Right lobe of liver (tissue), 6 donors: Measurements from ENCODE around the gene RGL2. TPM values are rescaled to one million over a fixed set of nuclear protein-coding genes. Genes with fewer than 3 reads are reported as not detected.

Experiments used
- ATAC-seq, 4 donors: fragments of 200-7000 bp; cut with Tn5 transposase; one replicate each; pipeline ENCODE4 v1.9.1; 2020; ENCODE audit warnings: mild to moderate bottlenecking in 4 of 4, moderate library complexity in 4 of 4
- DNase-seq, 3 donors: peaks; one replicate each; pipeline ENCODE4 v3.0.0-alpha.2; 2020
- H3K27ac ChIP-seq, 3 donors: fragments of 200-600 bp; one replicate each; pipeline ENCODE4 v1.8.0; 2022
- H3K27me3 ChIP-seq, 2 donors: fragments of 200-600 bp; one replicate each; pipeline ENCODE4 v1.8.0; 2022
- H3K36me3 ChIP-seq, 4 donors: fragments of 200-600 bp; sonication (generic) in 1 of 4; one replicate each; pipeline versions ENCODE4 v1.5.1 to v1.8.0; 2017 to 2022; ENCODE audit warnings: control low read depth in 1 of 4
- H3K4me1 ChIP-seq, 4 donors: fragments of 200-600 bp; sonication (generic) in 1 of 4; one replicate each; pipeline versions ENCODE4 v1.5.1 to v1.8.0; 2017 to 2022; ENCODE audit warnings: control low read depth in 1 of 4
- H3K4me3 ChIP-seq, 3 donors: fragments of 200-600 bp; one replicate each; pipeline ENCODE4 v1.8.0; 2022
- H3K9me3 ChIP-seq, 4 donors: fragments of 200-600 bp; sonication (generic) in 1 of 4; one replicate each; pipeline versions ENCODE4 v1.5.1 to v1.8.0; 2017 to 2022; ENCODE audit warnings: control low read depth in 1 of 4
- CTCF ChIP-seq, 4 donors: fragments of 200-600 bp in 3 of 4; fragments of 450-650 bp in 1 of 4; IDR thresholded peaks; one replicate each; pipeline versions ENCODE4 v1.5.1 to v1.8.0; 2016 to 2022; ENCODE audit warnings: antibody characterized with exemption in 4 of 4, mild to moderate bottlenecking in 2 of 4
- POLR2A ChIP-seq: fragments of 450-650 bp; IDR thresholded peaks from one replicate; pipeline ENCODE4 v1.6.1; 2017; ENCODE audit warnings: antibody characterized with exemption, mild to moderate bottlenecking
- WGBS: methylation state at CpG from one replicate; pipeline ENCODE4 v1.1.6; 2018; ENCODE audit warnings: low coverage, low lambda C conversion rate; ENCODE audit not compliant: insufficient coverage; ENCODE audit errors: missing lambda C conversion rate; 5-methylcytosine and 5-hydroxymethylcytosine counted together
- intact Hi-C, 2 donors: fragments of 100-400 bp; cut with DNase I; formaldehyde crosslinking; loops; one replicate each; pipeline versions ENCODE4 v1.11.2 to v1.14.1; 2022
- total RNA-seq, 6 experiments: library from RNA; depleted of rRNA in 2 of 6; stranded (reverse); fragments of >200 nt in 2 of 6; fragmentation: NEBNext Ultra II Directional in 3 of 6; extraction: Animal tissue kit (Norgen Biotek cat#: 25700) in 3 of 6; gene quantifications; one replicate each; pipeline versions ENCODE4 v1.1.0 to v1.2.4, GENCODE V29; 2016 to 2023
- donor health status: DM: no; HTN: yes; CAD: no.
- donor health status: DM: no; HTN: no; CAD: no.
- donor health status: DM: no; HTN: no; CAD: no.
- donor health status: DM: no; HTN: yes; CAD: no.
- donor health status: DM: no; HTN: yes; CAD: no.

The RGL2 gene
- total RNA-seq, 6 experiments from 2014 or later, result 15.1 to 30.6 (median 23.3) TPM

GRCh38 chr6:33317669-33318425 is 19.1 kb upstream of the RGL2 start, which contains the start of gene ZBTB22:
Gene ZBTB22 (minus strand): TSS chr6:33317744. CDS start chr6:33316916, 828 bp downstream.
- 2% methylated on average over 44 of the region's 44 CpGs for WGBS
- DNase-seq (peak; percentile 98 to 99 (median 98)), ATAC-seq (peak; percentile 58 to 84 (median 77))
- TF ChIP-seq POLR2A, result no peak
- no peak for TF ChIP-seq CTCF (IDR thresholded peaks at IDR 0.05)
- no peaks in the 10 kb centered on the region for H3K9me3 ChIP-seq
- H3K4me1 ChIP-seq, result peaks cover 0 to 52% (median 12%) of the 10 kb centered on the region in 4 donors
- peak within 1 kb of the TSS; percentile 49 to 52 (median 51) for H3K4me3 ChIP-seq
- H3K27me3 ChIP-seq, result no peaks in the 10 kb centered on the region
- intact Hi-C loops, result no loop called here
- H3K27ac ChIP-seq, result peak within 1 kb of the TSS; percentile 60 to 66 (median 63)
- peaks cover 0 to 24% (median 6%) of the 10 kb centered on the region in 4 donors for H3K36me3 ChIP-seq

- 2% methylated on average over 24 of the region's 27 CpGs for whole genome bisulfite sequencing
- Histone ChIP-seq H3K36me3 (peaks cover 0 to 24% (median 6%) of the 10 kb centered on the region in 4 donors), H3K27ac (peak overlapping the region; percentile 60 to 66 (median 63)), H3K27me3 (no peaks in the 10 kb centered on the region), H3K4me3 (peak overlapping the region; percentile 49 to 52 (median 51)), H3K9me3 (no peaks in the 10 kb centered on the region), H3K4me1 (peaks cover 0 to 55% (median 12%) of the 10 kb centered on the region in 4 donors)
- intact Hi-C loops, result no loop called here
- TF ChIP-seq POLR2A (no peak), CTCF (IDR thresholded peaks at IDR 0.05) (no peak)
- DNase-seq (no peak), ATAC-seq (peak in 3 of 4 donors; percentile 0 to 3 (median 1))
Measured at GRCh38 chr6:33317419-33317668, 18.6 kb upstream of the RGL2 start.

- Histone ChIP-seq H3K9me3 (no peaks in the 10 kb centered on the region), H3K27me3 (no peaks in the 10 kb centered on the region), H3K4me1 (peaks cover 0 to 58% (median 10%) of the 10 kb centered on the region in 4 donors), H3K27ac (no peak overlapping the region), H3K4me3 (peak overlapping the region in 2 of 3 donors; percentile 51 to 52), H3K36me3 (peaks cover 0 to 24% (median 6%) of the 10 kb centered on the region in 4 donors)
- peak in 2 of 3 donors; percentile 33 to 60 for DNase-seq
- 70% methylated on average over 16 of the region's 19 CpGs for WGBS
- TF ChIP-seq POLR2A (no peak), CTCF (IDR thresholded peaks at IDR 0.05) (no peak)
- intact Hi-C loops, result no loop called here
- ATAC-seq, result no peak
Measured at GRCh38 chr6:33316603-33317418, 18.1 kb upstream of the RGL2 start.

- no peak overlapping the region for H3K4me3 ChIP-seq
- DNase-seq (no peak), ATAC-seq (no peak)
- H3K27ac ChIP-seq, result no peak overlapping the region
- TF ChIP-seq POLR2A (no peak), CTCF (IDR thresholded peaks at IDR 0.05) (no peak)
- peaks cover 0 to 53% (median 6%) of the 10 kb centered on the region in 4 donors for H3K4me1 ChIP-seq
- WGBS, result 93% methylated on average over 2 of the region's 17 CpGs
- H3K36me3 ChIP-seq, result peaks cover 0 to 22% (median 5%) of the 10 kb centered on the region in 4 donors
- intact Hi-C loops, result no loop called here
- H3K9me3 ChIP-seq, result no peaks in the 10 kb centered on the region
- H3K27me3 ChIP-seq, result no peaks in the 10 kb centered on the region
Measured at GRCh38 chr6:33315793-33316602, 17.3 kb upstream of the RGL2 start.
